ENCODE data around the gene PXN.
"Not testable (repeated sequence)": the region's sequence is repeated elsewhere in the genome, so short reads cannot be mapped to it uniquely, and the experiment has no call there.

The PXN gene

DNA sequence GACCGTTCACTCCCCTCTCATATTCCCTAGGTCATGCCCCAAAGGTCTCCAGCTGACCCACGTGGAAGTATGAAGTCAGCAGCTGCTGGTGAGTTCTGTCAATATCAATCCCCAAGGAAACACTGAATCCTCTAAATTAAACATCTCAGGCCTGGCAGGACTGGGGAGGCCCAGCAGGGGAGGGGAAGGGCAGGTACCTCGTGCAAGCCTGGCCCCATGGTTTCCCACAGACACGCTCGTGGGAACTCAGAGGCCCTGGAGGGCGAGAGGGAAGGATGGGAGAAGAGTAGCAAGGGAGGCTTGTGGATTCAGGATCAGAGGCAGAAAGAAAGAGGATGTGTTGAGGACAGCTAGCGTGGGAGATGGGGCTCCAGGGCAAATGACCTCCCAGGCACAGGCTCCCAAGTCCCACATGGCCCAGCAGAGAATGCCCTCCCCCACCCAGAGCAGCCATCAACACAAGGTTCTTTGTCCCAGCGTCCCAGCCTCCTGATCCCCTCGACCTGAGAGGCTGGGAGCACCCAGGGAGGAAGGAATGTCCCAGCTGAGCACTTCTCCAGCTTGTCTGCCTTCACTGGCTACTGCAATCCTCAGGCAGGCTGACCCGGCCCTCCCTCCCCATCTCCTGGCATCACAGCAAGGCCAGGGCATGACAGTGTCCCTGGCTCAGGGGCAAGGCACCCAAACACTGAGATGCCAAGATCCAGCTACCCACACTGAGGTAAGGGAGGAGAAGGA is 44.5 kb downstream of the PXN start:
- peaks cover 62% of the 10 kb centered on the region for H3K36me3 ChIP-seq (ENCODE audit: insufficient read depth, low read length)
- no peaks in the 10 kb centered on the region for H3K27me3 ChIP-seq (ENCODE audit: control insufficient read depth in 1 of 2, insufficient read depth in 2 of 2, low read length in 2 of 2)
- H3K27ac ChIP-seq (ENCODE audit: low read depth, low read length) = no peak overlapping the region
- H3K4me1 ChIP-seq (ENCODE audit: insufficient read depth, low read length) = peaks cover 21% of the 10 kb centered on the region
- no peak overlapping the region for H3K4me3 ChIP-seq (ENCODE audit: low read depth in 1 of 2, low read length in 2 of 2)
- H3K9me3 ChIP-seq (ENCODE audit: low read length) = no peaks in the 10 kb centered on the region
- no peak overlapping the region for H3K9ac ChIP-seq (ENCODE audit: low read length)

GRCh38 chr12:120218680-120219606 is 46.6 kb downstream of the PXN start:
- Histone ChIP-seq H3K27me3 (ENCODE audit: control insufficient read depth in 1 of 2, insufficient read depth in 2 of 2, low read length in 2 of 2) (no peaks in the 10 kb centered on the region), H3K9me3 (ENCODE audit: low read length) (no peaks in the 10 kb centered on the region), H3K36me3 (ENCODE audit: insufficient read depth, low read length) (peaks cover 81% of the 10 kb centered on the region), H3K4me1 (ENCODE audit: insufficient read depth, low read length) (peaks cover under 1% of the 10 kb centered on the region), H3K9ac (ENCODE audit: low read length) (no peak overlapping the region), H3K4me3 (ENCODE audit: low read depth in 1 of 2, low read length in 2 of 2) (no peak overlapping the region), H3K27ac (ENCODE audit: low read depth, low read length) (no peak overlapping the region)

DNA sequence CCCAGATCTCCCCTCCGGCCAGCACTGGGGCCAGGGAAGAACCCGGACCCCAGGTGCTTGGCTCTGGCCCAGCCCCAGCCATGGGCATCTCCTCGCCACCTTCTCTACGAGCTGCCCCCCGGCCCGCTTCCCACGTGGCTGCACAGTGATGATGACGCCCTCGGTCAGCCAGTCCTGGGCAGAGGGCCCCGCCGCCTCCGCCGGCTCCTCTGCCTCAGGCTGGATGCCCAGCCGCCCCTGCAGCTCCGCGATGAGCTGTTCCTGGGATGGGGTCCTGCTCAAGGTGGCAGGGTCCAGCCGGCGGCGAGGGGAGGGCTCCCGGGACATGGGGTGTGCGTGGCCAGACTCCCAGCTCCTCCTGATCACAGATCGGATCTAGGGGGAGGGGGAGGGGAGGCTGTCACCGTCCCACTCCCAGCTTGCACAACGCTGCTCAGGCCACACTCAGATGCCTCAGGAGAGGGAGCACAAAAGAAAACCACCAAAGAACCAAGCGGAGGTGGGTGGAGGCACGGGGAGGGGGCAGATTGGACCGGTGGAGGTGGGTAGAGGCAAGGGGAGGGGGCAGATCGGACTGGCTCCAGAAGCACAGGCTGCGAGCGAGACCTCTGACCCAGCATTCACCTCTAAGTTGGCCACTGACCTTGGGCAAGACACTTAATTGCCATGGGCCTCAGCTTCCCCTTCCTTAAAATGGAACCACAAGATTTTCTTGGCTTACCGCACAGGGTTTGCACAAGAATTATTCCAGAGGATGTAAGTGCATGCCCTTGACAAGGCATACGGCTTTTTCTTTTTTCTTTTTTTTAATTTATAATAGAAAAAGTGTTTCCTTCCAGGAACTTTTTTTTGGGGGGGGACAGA is 48.6 kb downstream of the PXN start:
- Histone ChIP-seq H3K36me3 (ENCODE audit: insufficient read depth, low read length) (peaks cover 74% of the 10 kb centered on the region), H3K9me3 (ENCODE audit: low read length) (no peaks in the 10 kb centered on the region), H3K4me3 (ENCODE audit: low read depth in 1 of 2, low read length in 2 of 2) (no peak overlapping the region), H3K27me3 (ENCODE audit: control insufficient read depth in 1 of 2, insufficient read depth in 2 of 2, low read length in 2 of 2) (no peaks in the 10 kb centered on the region), H3K9ac (ENCODE audit: low read length) (no peak overlapping the region), H3K4me1 (ENCODE audit: insufficient read depth, low read length) (no peaks in the 10 kb centered on the region), H3K27ac (ENCODE audit: low read depth, low read length) (no peak overlapping the region)

GRCh38 chr12:120215766-120216735 is 49.5 kb downstream of the PXN start:
- Histone ChIP-seq H3K36me3 (ENCODE audit: insufficient read depth, low read length) (peaks cover 74% of the 10 kb centered on the region), H3K27ac (ENCODE audit: low read depth, low read length) (no peak overlapping the region), H3K27me3 (ENCODE audit: control insufficient read depth in 1 of 2, insufficient read depth in 2 of 2, low read length in 2 of 2) (no peaks in the 10 kb centered on the region), H3K9ac (ENCODE audit: low read length) (no peak overlapping the region), H3K9me3 (ENCODE audit: low read length) (no peaks in the 10 kb centered on the region), H3K4me1 (ENCODE audit: insufficient read depth, low read length) (no peaks in the 10 kb centered on the region), H3K4me3 (ENCODE audit: low read depth in 1 of 2, low read length in 2 of 2) (no peak overlapping the region)

GRCh38 chr12:120215357-120215735 is 50.2 kb downstream of the PXN start:
- Histone ChIP-seq H3K4me1 (ENCODE audit: insufficient read depth, low read length) (no peaks in the 10 kb centered on the region), H3K36me3 (ENCODE audit: insufficient read depth, low read length) (peaks cover 72% of the 10 kb centered on the region), H3K27ac (ENCODE audit: low read depth, low read length) (no peak overlapping the region), H3K9me3 (ENCODE audit: low read length) (no peaks in the 10 kb centered on the region), H3K27me3 (ENCODE audit: control insufficient read depth in 1 of 2, insufficient read depth in 2 of 2, low read length in 2 of 2) (no peaks in the 10 kb centered on the region), H3K9ac (ENCODE audit: low read length) (no peak overlapping the region), H3K4me3 (ENCODE audit: low read depth in 1 of 2, low read length in 2 of 2) (no peak overlapping the region)

DNA sequence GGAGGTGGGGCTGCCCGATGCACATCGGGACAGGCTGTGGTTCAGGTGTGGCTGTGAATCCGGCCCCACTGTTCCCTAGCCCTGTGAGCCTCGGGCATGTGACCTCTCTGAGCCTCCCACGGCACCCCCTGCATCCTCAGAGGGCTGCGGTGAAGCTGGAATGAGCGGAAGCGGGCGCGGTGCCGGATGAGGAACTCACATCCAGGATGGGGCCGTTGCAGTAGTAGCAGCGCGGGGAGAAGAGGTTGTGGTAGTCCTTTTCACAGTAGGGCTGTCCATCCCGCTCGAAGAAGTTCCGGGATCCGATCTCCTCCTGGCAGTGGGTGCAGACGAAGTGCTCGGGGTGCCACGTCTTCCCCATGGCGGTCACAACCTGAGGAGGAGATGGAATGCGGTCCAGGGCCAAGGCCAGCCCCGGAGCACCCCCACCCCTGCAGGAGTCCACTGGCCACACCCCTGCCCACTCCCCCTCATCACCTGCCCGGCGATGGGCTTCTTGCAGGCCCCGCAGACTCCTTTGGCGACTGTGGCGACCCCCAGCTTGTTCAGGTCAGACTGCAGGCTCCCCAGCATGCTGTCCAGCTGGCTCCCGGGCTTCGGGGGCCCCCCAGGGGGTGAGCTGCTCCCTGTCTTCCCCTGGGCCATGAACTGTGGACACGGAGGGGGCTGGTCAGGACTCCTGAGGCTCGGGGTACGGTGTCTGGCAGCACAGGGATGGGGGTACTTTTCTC is 50.7 kb downstream of the PXN start:
- Histone ChIP-seq H3K36me3 (ENCODE audit: insufficient read depth, low read length) (peaks cover 70% of the 10 kb centered on the region), H3K27me3 (ENCODE audit: control insufficient read depth in 1 of 2, insufficient read depth in 2 of 2, low read length in 2 of 2) (no peaks in the 10 kb centered on the region), H3K9me3 (ENCODE audit: low read length) (no peaks in the 10 kb centered on the region), H3K4me3 (ENCODE audit: low read depth in 1 of 2, low read length in 2 of 2) (no peak overlapping the region), H3K9ac (ENCODE audit: low read length) (no peak overlapping the region), H3K4me1 (ENCODE audit: insufficient read depth, low read length) (no peaks in the 10 kb centered on the region), H3K27ac (ENCODE audit: low read depth, low read length) (no peak overlapping the region)

DNA sequence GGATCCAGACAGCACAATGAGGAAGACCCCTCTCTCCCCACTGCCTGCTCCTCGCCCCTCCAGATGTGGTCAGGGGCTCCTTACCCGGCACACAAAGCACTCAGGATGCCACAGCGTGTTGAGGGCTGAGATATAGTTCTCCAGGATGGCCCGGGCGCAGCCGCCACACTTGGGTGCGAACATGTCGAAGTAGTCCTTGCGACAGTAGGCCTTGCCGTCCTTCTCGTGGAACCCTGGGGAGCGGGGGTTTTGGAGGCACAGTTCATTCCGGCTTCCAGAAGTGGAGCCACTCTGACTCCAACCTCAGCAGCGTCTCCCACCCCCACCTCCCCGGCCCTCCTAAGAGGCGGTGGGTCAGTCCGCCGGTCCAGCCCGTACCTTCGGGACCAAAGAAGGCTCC is 51.8 kb downstream of the PXN start:
- Histone ChIP-seq H3K36me3 (ENCODE audit: insufficient read depth, low read length) (peaks cover 60% of the 10 kb centered on the region), H3K4me1 (ENCODE audit: insufficient read depth, low read length) (no peaks in the 10 kb centered on the region), H3K9me3 (ENCODE audit: low read length) (no peaks in the 10 kb centered on the region), H3K27me3 (ENCODE audit: control insufficient read depth in 1 of 2, insufficient read depth in 2 of 2, low read length in 2 of 2) (no peaks in the 10 kb centered on the region), H3K9ac (ENCODE audit: low read length) (no peak overlapping the region), H3K4me3 (ENCODE audit: low read depth in 1 of 2, low read length in 2 of 2) (no peak overlapping the region), H3K27ac (ENCODE audit: low read depth, low read length) (no peak overlapping the region)

GRCh38 chr12:120213182-120213581 is 52.3 kb downstream of the PXN start:
- H3K4me1 ChIP-seq (ENCODE audit: insufficient read depth, low read length); H3K9me3 ChIP-seq (ENCODE audit: low read length); H3K4me3 ChIP-seq (ENCODE audit: low read depth in 1 of 2, low read length in 2 of 2); H3K9ac ChIP-seq (ENCODE audit: low read length); H3K27me3 ChIP-seq (ENCODE audit: control insufficient read depth in 1 of 2, insufficient read depth in 2 of 2, low read length in 2 of 2); H3K27ac ChIP-seq (ENCODE audit: low read depth, low read length): not testable (repeated sequence)
- peaks cover 54% of the 10 kb centered on the region for H3K36me3 ChIP-seq (ENCODE audit: insufficient read depth, low read length)

GRCh38 chr12:120212301-120212700 is 53.2 kb downstream of the PXN start:
- H3K27ac ChIP-seq (ENCODE audit: low read depth, low read length) = no peak overlapping the region
- no peaks in the 10 kb centered on the region for H3K9me3 ChIP-seq (ENCODE audit: low read length)
- H3K36me3 ChIP-seq (ENCODE audit: insufficient read depth, low read length) = peaks cover 51% of the 10 kb centered on the region
- H3K4me3 ChIP-seq (ENCODE audit: low read depth in 1 of 2, low read length in 2 of 2) = no peak overlapping the region
- no peaks in the 10 kb centered on the region for H3K4me1 ChIP-seq (ENCODE audit: insufficient read depth, low read length)
- no peaks in the 10 kb centered on the region for H3K27me3 ChIP-seq (ENCODE audit: control insufficient read depth in 1 of 2, insufficient read depth in 2 of 2, low read length in 2 of 2)
- H3K9ac ChIP-seq (ENCODE audit: low read length) = no peak overlapping the region

DNA sequence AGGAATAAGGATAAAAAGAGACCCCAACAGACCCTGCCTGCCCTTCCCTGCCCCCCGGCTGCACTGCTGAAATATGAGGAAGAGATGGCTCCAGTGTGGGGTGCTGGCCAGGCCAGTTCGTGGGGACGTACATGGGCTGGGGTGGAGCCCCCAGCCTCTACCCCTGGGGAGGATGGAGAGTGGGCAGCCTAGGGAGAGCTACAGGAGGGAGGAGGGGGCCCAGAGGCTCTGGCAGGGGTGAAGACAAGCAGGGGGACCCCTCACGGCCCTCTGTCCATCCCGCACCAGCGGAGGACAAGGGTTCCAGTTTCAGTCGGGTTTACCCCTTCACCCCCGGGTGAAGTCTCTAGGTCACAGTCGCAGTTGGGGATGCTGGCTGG is 53.6 kb downstream of the PXN start:
- peaks cover 51% of the 10 kb centered on the region for H3K36me3 ChIP-seq (ENCODE audit: insufficient read depth, low read length)
- no peaks in the 10 kb centered on the region for H3K4me1 ChIP-seq (ENCODE audit: insufficient read depth, low read length)
- H3K9ac ChIP-seq (ENCODE audit: low read length) = no peak overlapping the region
- no peak overlapping the region for H3K4me3 ChIP-seq (ENCODE audit: low read depth in 1 of 2, low read length in 2 of 2)
- no peaks in the 10 kb centered on the region for H3K27me3 ChIP-seq (ENCODE audit: control insufficient read depth in 1 of 2, insufficient read depth in 2 of 2, low read length in 2 of 2)
- H3K27ac ChIP-seq (ENCODE audit: low read depth, low read length) = no peak overlapping the region
- H3K9me3 ChIP-seq (ENCODE audit: low read length) = no peaks in the 10 kb centered on the region
